Nephron progenitor cell (in vitro differentiated cells): ENCODE measurements around the gene TP73.

Experiments
- DNase-seq: peaks from one replicate; pipeline ENCODE4 v3.0.0; 2021
- H3K27ac Mint-ChIP-seq: 2 replicates; pipeline ENCODE4 v1.8.0; 2021; ENCODE audit warnings: mild to moderate bottlenecking, moderate library complexity, mixed read lengths
- H3K27me3 Mint-ChIP-seq: 2 replicates; pipeline ENCODE4 v1.8.0; 2021; ENCODE audit warnings: mild to moderate bottlenecking, low read depth, mixed read lengths; ENCODE audit not compliant: poor library complexity
- H3K36me3 Mint-ChIP-seq: 2 replicates; pipeline ENCODE4 v1.8.0; 2021; ENCODE audit warnings: low read depth, mixed read lengths
- H3K4me1 Mint-ChIP-seq: 2 replicates; pipeline ENCODE4 v1.8.0; 2021; ENCODE audit warnings: mixed read lengths
- H3K4me3 Mint-ChIP-seq: 2 replicates; pipeline ENCODE4 v1.8.0; 2021; ENCODE audit warnings: mild to moderate bottlenecking, moderate library complexity, mixed read lengths
- H3K9me3 Mint-ChIP-seq: 2 replicates; pipeline ENCODE4 v1.8.0; 2021; ENCODE audit warnings: mild to moderate bottlenecking, moderate library complexity, mixed read lengths
- TF ChIP-seq, protein P1 (sequence below): fragments of 200-600 bp; sonication (generic); IDR thresholded peaks from 2 replicates; pipeline ENCODE4 v1.5.0; 2021; ENCODE audit warnings: antibody characterized with exemption

The TP73 gene

DNA sequence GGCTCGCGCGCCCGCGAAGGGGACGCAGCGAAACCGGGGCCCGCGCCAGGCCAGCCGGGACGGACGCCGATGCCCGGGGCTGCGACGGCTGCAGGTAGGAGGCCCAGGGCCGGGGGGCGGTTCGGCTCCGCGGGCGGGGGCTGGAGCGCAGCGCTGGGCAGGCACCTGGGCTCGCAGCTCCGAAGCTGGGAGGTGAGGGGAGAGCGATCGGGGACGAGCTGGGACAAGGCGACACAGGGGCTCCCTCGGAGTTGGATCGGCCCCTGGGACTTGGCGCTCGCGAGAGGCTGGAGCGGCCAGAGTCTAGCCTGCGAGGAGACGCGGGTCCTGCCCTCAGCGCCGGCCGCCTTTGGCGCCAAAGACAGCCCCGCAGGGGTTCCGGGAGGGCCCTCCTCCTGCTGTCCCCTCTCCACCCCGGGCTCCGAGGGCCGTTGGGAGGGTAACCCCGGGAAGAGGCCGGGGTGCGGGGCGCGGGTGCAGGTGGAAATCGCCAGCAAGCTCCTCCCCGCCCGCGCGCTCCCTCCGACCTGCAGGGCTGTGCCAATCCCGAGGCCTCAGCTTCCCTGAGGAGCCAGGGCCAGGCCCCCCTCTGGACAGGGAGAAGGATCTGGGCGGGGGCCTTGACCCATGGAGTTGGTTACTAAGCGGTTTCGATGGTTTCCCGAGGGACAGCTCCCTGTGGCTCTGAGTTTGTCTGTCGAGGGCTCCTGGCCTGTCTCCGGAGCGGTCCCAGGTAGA lies 401 bp downstream of the TP73 start:
- H3K4me3 Mint-ChIP-seq = peak overlapping the region; percentile 63
- no peaks in the 10 kb centered on the region for H3K9me3 Mint-ChIP-seq
- peaks cover 80% of the 10 kb centered on the region for H3K27me3 Mint-ChIP-seq
- H3K4me1 Mint-ChIP-seq = peaks cover 32% of the 10 kb centered on the region
- no peak overlapping the region for H3K27ac Mint-ChIP-seq
- TF ChIP-seq, protein P1, sequence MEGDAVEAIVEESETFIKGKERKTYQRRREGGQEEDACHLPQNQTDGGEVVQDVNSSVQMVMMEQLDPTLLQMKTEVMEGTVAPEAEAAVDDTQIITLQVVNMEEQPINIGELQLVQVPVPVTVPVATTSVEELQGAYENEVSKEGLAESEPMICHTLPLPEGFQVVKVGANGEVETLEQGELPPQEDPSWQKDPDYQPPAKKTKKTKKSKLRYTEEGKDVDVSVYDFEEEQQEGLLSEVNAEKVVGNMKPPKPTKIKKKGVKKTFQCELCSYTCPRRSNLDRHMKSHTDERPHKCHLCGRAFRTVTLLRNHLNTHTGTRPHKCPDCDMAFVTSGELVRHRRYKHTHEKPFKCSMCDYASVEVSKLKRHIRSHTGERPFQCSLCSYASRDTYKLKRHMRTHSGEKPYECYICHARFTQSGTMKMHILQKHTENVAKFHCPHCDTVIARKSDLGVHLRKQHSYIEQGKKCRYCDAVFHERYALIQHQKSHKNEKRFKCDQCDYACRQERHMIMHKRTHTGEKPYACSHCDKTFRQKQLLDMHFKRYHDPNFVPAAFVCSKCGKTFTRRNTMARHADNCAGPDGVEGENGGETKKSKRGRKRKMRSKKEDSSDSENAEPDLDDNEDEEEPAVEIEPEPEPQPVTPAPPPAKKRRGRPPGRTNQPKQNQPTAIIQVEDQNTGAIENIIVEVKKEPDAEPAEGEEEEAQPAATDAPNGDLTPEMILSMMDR = no peak
- peak; percentile 42 for DNase-seq
- H3K36me3 Mint-ChIP-seq = no peaks in the 10 kb centered on the region

DNA sequence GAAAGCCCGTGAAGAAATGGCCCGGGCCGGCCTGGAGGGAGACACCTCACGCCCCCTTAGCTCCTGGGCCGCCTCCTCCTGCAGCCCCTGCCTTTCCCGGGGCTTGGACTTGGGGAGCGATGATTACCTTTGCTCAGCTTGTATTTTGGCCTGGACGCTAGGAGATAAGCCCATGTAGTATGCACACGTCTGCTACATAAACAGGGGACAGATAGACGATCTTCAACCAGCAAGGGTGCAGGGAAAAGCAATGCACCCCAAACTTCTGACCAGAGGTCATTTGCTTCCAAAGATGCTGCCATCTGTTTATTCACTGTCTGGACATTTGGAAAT lies 936 bp downstream of the TP73 start:
- no peak overlapping the region for H3K27ac Mint-ChIP-seq
- H3K36me3 Mint-ChIP-seq = no peaks in the 10 kb centered on the region
- no peaks in the 10 kb centered on the region for H3K9me3 Mint-ChIP-seq
- peaks cover 84% of the 10 kb centered on the region for H3K27me3 Mint-ChIP-seq
- TF ChIP-seq, protein P1 = no peak
- DNase-seq = no peak
- peak overlapping the region; percentile 63 for H3K4me3 Mint-ChIP-seq
- peaks cover 37% of the 10 kb centered on the region for H3K4me1 Mint-ChIP-seq

DNA sequence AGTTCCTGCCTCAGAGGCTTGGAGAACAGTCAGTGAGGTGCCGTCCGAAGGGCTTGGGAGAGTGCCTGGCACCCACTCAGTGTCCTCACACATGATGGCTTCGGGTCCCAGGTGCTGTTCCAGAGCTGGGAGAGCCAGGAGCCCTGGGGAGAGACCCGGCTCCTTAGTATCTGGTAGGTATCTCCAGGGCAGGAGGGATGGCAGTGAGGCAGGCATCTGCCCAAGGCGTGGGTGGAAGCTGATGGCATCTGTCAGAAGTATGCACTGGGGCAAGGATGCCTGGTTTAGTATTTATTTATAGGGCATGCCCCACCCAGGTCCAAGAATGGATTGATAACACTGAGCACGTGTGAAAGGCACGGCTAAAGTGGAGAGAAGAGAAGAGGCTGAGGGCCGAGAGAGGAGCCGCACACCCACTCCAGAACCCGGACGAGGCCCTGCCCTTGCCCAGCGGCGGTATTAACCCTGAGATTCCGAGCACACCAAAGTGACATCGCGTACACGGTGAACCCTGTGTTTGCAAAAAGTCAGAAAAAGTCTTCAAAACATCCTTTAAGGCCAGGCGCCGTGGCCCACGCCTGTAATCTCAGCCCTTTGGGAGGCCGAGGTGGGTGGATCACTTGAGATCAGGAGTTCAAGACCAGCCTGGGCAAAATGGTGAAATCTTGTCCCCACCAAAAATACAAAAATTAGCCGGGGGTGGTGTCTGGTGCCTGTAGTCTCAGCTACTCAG lies 2.4 kb downstream of the TP73 start:
- DNase-seq = no peak
- TF ChIP-seq, protein P1 = no peak
- Mint-ChIP-seq H3K36me3 (no peaks in the 10 kb centered on the region), H3K4me3 (no peak overlapping the region), H3K4me1 (peaks cover 38% of the 10 kb centered on the region), H3K27me3 (peaks cover 85% of the 10 kb centered on the region), H3K9me3 (no peaks in the 10 kb centered on the region), H3K27ac (no peak overlapping the region)

DNA sequence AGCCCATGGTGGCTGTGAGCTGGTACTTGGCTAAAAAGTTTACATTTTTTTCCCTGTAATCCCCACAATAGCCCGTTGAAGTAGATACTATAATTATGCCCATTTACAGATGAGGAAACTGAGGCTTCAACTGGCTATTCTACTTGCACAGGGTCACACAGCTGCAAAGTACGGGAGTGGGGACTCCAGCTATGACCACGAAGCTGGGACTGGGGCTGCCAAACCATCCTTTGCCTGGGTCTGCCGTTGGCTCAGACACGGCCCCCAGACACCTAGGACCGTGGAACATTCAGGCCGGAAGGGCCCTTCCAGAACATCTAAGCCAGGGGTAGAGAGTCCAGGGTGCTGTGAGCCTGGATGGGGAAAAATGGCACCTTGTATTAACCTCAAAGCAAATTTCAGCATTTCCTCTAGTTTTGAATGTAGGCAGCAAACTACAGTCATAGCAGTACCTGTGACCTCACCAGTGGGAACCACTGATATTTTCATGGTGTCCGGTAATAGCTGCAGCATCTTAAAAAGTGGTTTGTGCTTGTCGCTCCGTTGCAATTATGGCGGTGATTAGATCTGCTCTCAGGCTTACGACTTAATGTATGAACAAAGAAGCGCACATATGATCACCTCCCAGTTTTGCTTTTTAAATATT lies 4.3 kb downstream of the TP73 start:
- TF ChIP-seq, protein P1 = no peak
- Mint-ChIP-seq H3K4me3 (no peak overlapping the region), H3K27ac (no peak overlapping the region), H3K4me1 (peaks cover 38% of the 10 kb centered on the region), H3K36me3 (no peaks in the 10 kb centered on the region), H3K27me3 (peaks cover 70% of the 10 kb centered on the region), H3K9me3 (no peaks in the 10 kb centered on the region)
- no peak for DNase-seq

DNA sequence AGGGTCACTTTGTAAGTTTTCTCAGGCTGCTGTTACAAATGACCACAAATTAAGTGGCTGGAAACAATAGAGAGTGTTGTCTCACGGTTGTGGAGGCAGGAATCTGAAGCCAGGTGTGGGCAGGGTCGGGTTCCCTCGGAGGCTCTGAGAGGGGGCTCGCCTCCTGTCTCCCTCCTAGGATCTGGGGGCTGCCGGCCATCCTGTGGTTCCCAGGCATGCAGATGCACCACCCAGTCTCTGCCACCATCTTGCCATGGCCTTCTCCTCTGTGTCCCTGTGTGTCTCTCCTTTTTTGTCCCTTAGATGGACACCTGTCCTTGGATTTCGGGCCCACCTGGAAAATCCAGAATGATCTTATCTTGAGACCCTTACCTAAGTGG lies 4.8 kb downstream of the TP73 start:
- TF ChIP-seq, protein P1 = no peak
- Mint-ChIP-seq H3K27ac (no peak overlapping the region), H3K36me3 (no peaks in the 10 kb centered on the region), H3K9me3 (no peaks in the 10 kb centered on the region), H3K4me3 (no peak overlapping the region), H3K4me1 (peaks cover 38% of the 10 kb centered on the region), H3K27me3 (peaks cover 65% of the 10 kb centered on the region)
- DNase-seq = no peak
